Measurements from ENCODE around the gene ACP2. TPM values are rescaled to one million over a fixed set of nuclear protein-coding genes. Genes with fewer than 3 reads are reported as not detected.
A peak's percentile ranks its signal among the peaks of the same experiment; 100 is the strongest.

Gene ACP2
- total and polyA plus RNA-seq, 4 donors: 40.3 to 94.4 (median 79.3) TPM

- Histone ChIP-seq H3K9me3 (ENCODE audit: control insufficient read depth in 4 of 4, low read length in 3 of 4) (no peaks in the 10 kb centered on the region), H3K27me3 (ENCODE audit: control insufficient read depth in 4 of 4, insufficient read depth in 4 of 4, low read length in 3 of 4) (no peaks in the 10 kb centered on the region), H3K27ac (ENCODE audit: low read depth in 1 of 2, low read length in 2 of 2) (peak overlapping the region; percentile 86 to 89), H3K9ac (ENCODE audit: low read depth in 1 of 2, low read length in 2 of 2) (no peak overlapping the region), H3K36me3 (ENCODE audit: control insufficient read depth in 4 of 4, insufficient read depth in 3 of 4, low read depth in 1 of 4, low read length in 3 of 4) (peaks cover 0 to 8% (median 4%) of the 10 kb centered on the region in 4 donors), H3K4me3 (ENCODE audit: low read depth in 1 of 3, low read length in 3 of 3) (peak overlapping the region in 1 of 3 donors; percentile 53), H3K4me1 (ENCODE audit: control insufficient read depth in 4 of 4, insufficient read depth in 4 of 4, low read length in 3 of 4) (peaks cover 14 to 58% (median 47%) of the 10 kb centered on the region in 4 donors)
- no peak for DNase-seq (ENCODE audit: low spot score)
- TF ChIP-seq FOXA2 (IDR thresholded peaks at IDR 0.05) (peak; percentile 19), NR2F2 (IDR thresholded peaks at IDR 0.05) (no peak)
- 47% methylated on average over 2 of the region's 2 CpGs for WGBS
Observed at GRCh38 chr11:47257177-47257516, 8.5 kb upstream of the ACP2 start.

- H3K4me1 ChIP-seq (ENCODE audit: control insufficient read depth in 4 of 4, insufficient read depth in 4 of 4, low read length in 3 of 4): peaks cover 14 to 58% (median 45%) of the 10 kb centered on the region in 4 donors
- TF ChIP-seq CTCF (IDR thresholded peaks at IDR 0.05; ENCODE audit: low read depth, low read length, missing input control): no peak
- no peak for TF ChIP-seq ZBTB33 (IDR thresholded peaks at IDR 0.05)
- TF ChIP-seq RAD21 (IDR thresholded peaks at IDR 0.05): no peak
- TF ChIP-seq RXRA (IDR thresholded peaks at IDR 0.05): no peak
- no peak for TF ChIP-seq NR2F2 (IDR thresholded peaks at IDR 0.05)
- no peak for TF ChIP-seq ATF3 (IDR thresholded peaks at IDR 0.05)
- no peak for TF ChIP-seq FOXA1 (IDR thresholded peaks at IDR 0.05)
- no peak for TF ChIP-seq YY1 (IDR thresholded peaks at IDR 0.05)
- no peak for TF ChIP-seq REST (IDR thresholded peaks at IDR 0.05)
- TF ChIP-seq FOXA2 (IDR thresholded peaks at IDR 0.05): no peak
- TF ChIP-seq JUND (IDR thresholded peaks at IDR 0.05): no peak
- TF ChIP-seq HNF4A (conservative IDR thresholded peaks at IDR 0.05): no peak
- TF ChIP-seq GABPA (IDR thresholded peaks at IDR 0.05 in 1 of 2, conservative IDR thresholded peaks at IDR 0.05 in 1 of 2): no peak
- H3K4me3 ChIP-seq (ENCODE audit: low read depth in 1 of 3, low read length in 3 of 3): no peak overlapping the region
- peaks cover 0 to 4% (median 3%) of the 10 kb centered on the region in 4 donors for H3K36me3 ChIP-seq (ENCODE audit: control insufficient read depth in 4 of 4, insufficient read depth in 3 of 4, low read depth in 1 of 4, low read length in 3 of 4)
- no peaks in the 10 kb centered on the region for H3K27me3 ChIP-seq (ENCODE audit: control insufficient read depth in 4 of 4, insufficient read depth in 4 of 4, low read length in 3 of 4)
- no peak for DNase-seq (ENCODE audit: low spot score)
- 64% methylated on average over 6 of the region's 6 CpGs for WGBS
- H3K9me3 ChIP-seq (ENCODE audit: control insufficient read depth in 4 of 4, low read length in 3 of 4): no peaks in the 10 kb centered on the region
- no peak overlapping the region for H3K9ac ChIP-seq (ENCODE audit: low read depth in 1 of 2, low read length in 2 of 2)
- H3K27ac ChIP-seq (ENCODE audit: low read depth in 1 of 2, low read length in 2 of 2): no peak overlapping the region
Observed at GRCh38 chr11:47256374-47256773, 7.8 kb upstream of the ACP2 start.
